Fibroblast of villous mesenchyme (primary cell): ENCODE measurements around the gene CDK13. TPM values are rescaled to one million over a fixed set of nuclear protein-coding genes. Genes with fewer than 3 reads are reported as not detected.
A peak's percentile ranks its signal among the peaks of the same experiment; 100 is the strongest.

ENCODE experiments used
- DNase-seq: peaks from one replicate; pipeline ENCODE4 v3.0.0-alpha.2; 2010; ENCODE audit warnings: low read depth
- H3K4me3 ChIP-seq: 2 replicates; pipeline ENCODE4 v1.5.1; 2011; ENCODE audit warnings: low read depth, mild to moderate bottlenecking, low read length
- total RNA-seq: library from RNA; depleted of rRNA; stranded (reverse); fragments of >200 nt; gene quantifications from 2 replicates; pipeline ENCODE4 v1.2.3, GENCODE V29; 2012
- TF ChIP-seq, protein P1 (sequence below): IDR thresholded peaks from 2 replicates; pipeline ENCODE4 v1.5.1; 2012; ENCODE audit warnings: low read depth, mild to moderate bottlenecking, low read length; ENCODE audit not compliant: insufficient read depth

Gene CDK13
- total RNA-seq: 73.1 and 82.5 TPM in 2 replicates

- peak; percentile 81 for DNase-seq
- TF ChIP-seq, protein P1, sequence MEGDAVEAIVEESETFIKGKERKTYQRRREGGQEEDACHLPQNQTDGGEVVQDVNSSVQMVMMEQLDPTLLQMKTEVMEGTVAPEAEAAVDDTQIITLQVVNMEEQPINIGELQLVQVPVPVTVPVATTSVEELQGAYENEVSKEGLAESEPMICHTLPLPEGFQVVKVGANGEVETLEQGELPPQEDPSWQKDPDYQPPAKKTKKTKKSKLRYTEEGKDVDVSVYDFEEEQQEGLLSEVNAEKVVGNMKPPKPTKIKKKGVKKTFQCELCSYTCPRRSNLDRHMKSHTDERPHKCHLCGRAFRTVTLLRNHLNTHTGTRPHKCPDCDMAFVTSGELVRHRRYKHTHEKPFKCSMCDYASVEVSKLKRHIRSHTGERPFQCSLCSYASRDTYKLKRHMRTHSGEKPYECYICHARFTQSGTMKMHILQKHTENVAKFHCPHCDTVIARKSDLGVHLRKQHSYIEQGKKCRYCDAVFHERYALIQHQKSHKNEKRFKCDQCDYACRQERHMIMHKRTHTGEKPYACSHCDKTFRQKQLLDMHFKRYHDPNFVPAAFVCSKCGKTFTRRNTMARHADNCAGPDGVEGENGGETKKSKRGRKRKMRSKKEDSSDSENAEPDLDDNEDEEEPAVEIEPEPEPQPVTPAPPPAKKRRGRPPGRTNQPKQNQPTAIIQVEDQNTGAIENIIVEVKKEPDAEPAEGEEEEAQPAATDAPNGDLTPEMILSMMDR: no peak
- peak within 1 kb of the TSS; percentile 94 for H3K4me3 ChIP-seq
Measured at GRCh38 chr7:39949971-39950472, at the start of gene CDK13. TSS of gene CDK13 (plus strand) at chr7:39950256. CDS start at chr7:39950642, 386 bp downstream.

DNA sequence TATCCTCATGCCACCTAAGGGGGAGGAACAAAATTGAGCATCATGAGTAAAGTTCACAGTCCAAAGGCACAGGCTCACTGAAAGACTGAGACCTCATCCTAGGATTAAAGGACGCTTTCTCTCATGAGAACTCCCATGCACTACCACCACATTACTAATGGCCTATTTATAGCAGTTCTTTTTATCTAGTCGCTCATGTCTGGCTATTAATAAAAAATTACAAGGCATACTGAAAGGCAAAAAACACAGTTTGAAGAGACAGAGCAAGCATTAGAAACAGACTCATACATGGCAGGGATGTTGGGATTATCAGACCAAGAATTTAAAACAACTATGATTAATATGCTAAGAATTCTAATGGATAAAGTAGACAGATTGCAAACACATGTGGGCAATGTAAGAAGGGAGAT is 46.0 kb upstream of the CDK13 start:
- DNase-seq: peak; percentile 30
- H3K4me3 ChIP-seq: no peak overlapping the region
- TF ChIP-seq, protein P1: no peak

GRCh38 chr7:39908141-39908540 is 41.9 kb upstream of the CDK13 start:
- no peak overlapping the region for H3K4me3 ChIP-seq
- TF ChIP-seq, protein P1: no peak
- DNase-seq: no peak

DNA sequence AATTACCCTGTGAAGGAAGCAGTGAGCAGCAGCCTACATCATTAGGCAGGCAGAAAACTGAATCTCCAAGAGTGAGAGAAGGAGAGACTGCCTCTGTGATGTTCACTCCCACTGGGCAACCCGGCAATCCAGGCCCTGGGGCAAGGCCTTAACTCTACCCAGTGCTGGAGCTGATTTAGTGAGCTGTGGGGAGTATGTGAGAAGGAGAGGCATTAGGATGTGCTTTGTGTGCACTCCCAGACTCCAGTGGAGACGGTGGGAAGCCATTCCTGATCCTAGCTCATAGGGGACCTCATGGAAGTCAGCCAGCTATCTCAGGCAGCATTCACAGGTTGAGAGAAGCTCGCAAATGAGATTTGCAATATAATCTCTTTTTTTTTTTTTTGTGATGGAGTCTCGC is 41.1 kb upstream of the CDK13 start:
- no peak overlapping the region for H3K4me3 ChIP-seq
- TF ChIP-seq, protein P1: no peak
- DNase-seq: no peak

- TF ChIP-seq, protein P1: no peak
Measured at GRCh38 chr7:39909526-39909925, 40.5 kb upstream of the CDK13 start.

DNA sequence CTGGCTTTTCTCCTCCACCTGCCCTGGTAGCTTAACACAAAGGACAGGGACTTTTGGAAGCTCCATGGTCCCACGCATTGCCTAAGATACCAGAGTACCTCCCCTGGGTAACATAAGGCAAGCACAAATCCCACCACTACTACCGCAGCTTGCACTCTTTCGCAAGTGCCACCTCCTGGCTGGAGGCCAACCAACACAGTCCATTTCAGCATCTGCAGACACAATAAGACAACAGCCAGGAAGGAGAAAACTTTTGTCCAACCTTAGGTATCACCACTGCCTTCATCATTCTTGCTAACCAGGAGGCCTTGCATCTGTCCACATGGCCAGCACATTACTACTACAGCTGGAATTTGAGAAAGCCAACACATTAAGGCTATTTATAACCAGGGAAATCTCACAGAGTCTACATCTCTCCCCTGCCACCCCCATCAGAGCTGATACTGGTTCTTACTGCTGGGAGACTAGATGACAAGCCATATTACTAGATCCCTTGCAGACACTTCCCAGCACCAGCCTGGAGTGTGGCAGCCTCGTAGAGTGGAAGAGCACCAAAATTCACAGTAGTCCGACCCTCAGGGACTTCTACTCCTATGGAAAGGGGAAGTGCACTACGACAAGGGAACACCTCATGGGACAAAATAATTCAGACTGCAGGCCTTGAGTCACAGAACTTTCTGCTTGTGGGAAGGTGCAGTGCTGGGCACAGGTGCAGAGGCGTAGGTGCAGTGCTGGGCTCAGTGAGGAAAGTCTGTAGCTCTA is 39.8 kb upstream of the CDK13 start:
- peak; percentile 36 for DNase-seq
- TF ChIP-seq, protein P1: no peak
- no peak overlapping the region for H3K4me3 ChIP-seq

More at GRCh38 chr7:39909526-39909925, 40.5 kb upstream of the CDK13 start:
- DNase-seq: no peak
- no peak overlapping the region for H3K4me3 ChIP-seq
